ENCODE data around the gene RAD21L1.

Gene RAD21L1

GRCh38 chr20:1292620-1293019 is 66.8 kb downstream of the RAD21L1 start:
- no peaks in the 10 kb centered on the region for H3K4me1 ChIP-seq
- no peak overlapping the region for H3K4me2 ChIP-seq
- H3K4me3 ChIP-seq, result no peak overlapping the region
- H4K20me1 ChIP-seq, result no peaks in the 10 kb centered on the region
- H3K9ac ChIP-seq, result no peak overlapping the region
- no peak overlapping the region for H3K27ac ChIP-seq
- H3K36me3 ChIP-seq, result no peaks in the 10 kb centered on the region
- TF ChIP-seq Cebpa-rat (IDR thresholded peaks at IDR 0.05), result no peak
- H3K27me3 ChIP-seq, result no peaks in the 10 kb centered on the region
- no peaks in the 10 kb centered on the region for H3K9me3 ChIP-seq

DNA sequence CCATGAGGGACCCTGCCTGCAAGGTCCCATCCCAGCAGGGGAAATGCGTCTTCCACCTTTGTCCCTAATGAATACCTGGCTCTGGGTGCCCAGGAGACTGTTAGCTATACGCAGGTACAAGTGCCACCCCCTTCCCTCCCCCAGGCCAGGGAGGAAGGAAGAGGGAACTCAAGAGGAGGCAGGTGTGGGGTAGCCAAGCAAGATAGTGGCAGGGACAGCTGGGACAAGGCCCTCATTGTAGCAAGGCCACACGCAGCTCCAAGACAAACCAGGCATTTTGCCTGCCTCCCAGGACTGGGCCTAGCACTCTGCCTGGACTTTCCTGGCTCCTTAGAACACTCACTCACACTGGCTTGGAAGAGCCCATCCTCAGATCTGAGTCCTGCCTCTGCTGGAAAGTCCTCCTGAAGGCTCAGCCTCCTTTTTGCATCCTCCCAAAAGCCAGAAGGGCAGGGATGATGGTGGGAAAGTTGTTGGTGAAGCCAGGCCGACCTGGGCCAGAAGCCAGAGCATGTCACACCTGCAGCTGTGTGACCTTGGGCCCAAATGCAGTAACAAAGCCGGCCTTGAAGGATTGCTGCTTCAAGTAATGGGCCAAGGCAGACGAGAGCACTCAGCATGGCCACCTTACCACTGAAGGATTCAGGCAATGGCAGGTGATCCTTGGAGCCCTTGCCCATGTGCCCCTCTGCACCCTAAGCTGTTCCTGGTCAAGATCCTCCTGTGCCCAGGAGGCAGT is 68.0 kb downstream of the RAD21L1 start:
- Histone ChIP-seq H3K4me3 (no peak overlapping the region), H3K27ac (no peak overlapping the region), H3K4me1 (no peaks in the 10 kb centered on the region), H3K9ac (no peak overlapping the region), H3K4me2 (no peak overlapping the region), H3K36me3 (no peaks in the 10 kb centered on the region), H3K27me3 (no peaks in the 10 kb centered on the region), H4K20me1 (no peaks in the 10 kb centered on the region), H3K9me3 (no peaks in the 10 kb centered on the region)
- TF ChIP-seq Cebpa-rat (IDR thresholded peaks at IDR 0.05), result no peak

DNA sequence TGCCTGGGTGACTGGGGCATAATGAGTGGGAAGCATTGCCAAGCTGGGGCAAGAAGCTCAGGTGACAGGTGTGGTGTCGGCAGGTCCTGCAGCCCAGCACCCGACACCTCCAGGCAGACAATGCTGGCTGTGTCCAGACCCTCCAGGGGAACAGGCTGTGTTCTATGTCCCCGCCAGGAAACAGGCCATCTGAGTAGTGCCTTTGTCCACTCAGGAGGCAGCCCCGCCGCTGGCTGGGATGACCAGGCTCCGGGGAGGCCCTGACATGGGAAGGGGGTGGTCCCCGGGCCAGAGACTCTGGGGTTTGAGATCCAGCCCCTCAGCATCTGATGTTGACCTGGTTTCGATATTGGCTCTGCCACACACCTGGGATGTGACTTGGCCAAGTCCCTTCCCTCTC is 68.7 kb downstream of the RAD21L1 start:
- H3K36me3 ChIP-seq, result no peaks in the 10 kb centered on the region
- no peak overlapping the region for H3K9ac ChIP-seq
- no peak for TF ChIP-seq Cebpa-rat (IDR thresholded peaks at IDR 0.05)
- H3K4me1 ChIP-seq, result no peaks in the 10 kb centered on the region
- no peak overlapping the region for H3K4me3 ChIP-seq
- no peaks in the 10 kb centered on the region for H3K27me3 ChIP-seq
- no peaks in the 10 kb centered on the region for H3K9me3 ChIP-seq
- H4K20me1 ChIP-seq, result no peaks in the 10 kb centered on the region
- no peak overlapping the region for H3K27ac ChIP-seq
- H3K4me2 ChIP-seq, result no peak overlapping the region

DNA sequence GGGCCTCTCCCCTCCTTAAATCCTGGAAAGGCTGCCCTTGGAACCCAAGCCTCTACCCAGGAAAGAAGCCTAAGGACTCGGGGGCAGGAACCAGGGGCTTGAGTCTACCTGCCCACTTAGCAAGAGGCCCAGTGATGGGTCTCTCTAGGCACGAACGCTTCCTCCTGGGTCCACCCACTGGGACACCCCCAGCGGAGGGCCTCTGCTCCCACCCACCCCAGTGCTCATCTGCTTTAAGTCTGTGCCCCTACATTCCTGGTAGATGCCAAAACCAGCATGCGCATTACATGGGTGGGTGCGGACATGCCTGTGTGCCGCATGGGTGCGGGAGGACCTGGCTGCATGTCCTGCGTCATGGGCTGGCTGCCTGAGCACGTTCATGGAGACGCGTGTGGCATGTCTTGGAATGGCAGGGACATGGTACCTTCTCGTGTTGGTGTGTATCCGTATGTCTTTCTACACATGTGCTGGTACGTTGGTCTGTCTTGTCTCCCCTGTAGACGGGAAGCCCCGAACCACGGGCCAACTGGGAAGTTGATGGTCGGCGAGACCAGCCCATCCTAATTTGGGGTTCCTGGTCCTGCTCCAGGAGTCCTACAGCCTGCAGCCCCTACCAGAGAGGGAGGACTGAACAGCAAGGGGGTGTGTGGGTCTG is 69.6 kb downstream of the RAD21L1 start:
- peaks cover 2% of the 10 kb centered on the region for H3K4me1 ChIP-seq
- no peaks in the 10 kb centered on the region for H4K20me1 ChIP-seq
- no peaks in the 10 kb centered on the region for H3K36me3 ChIP-seq
- H3K27me3 ChIP-seq, result no peaks in the 10 kb centered on the region
- H3K9ac ChIP-seq, result no peak overlapping the region
- no peak overlapping the region for H3K4me3 ChIP-seq
- TF ChIP-seq Cebpa-rat (IDR thresholded peaks at IDR 0.05), result no peak
- no peaks in the 10 kb centered on the region for H3K9me3 ChIP-seq
- no peak overlapping the region for H3K4me2 ChIP-seq
- H3K27ac ChIP-seq, result no peak overlapping the region

DNA sequence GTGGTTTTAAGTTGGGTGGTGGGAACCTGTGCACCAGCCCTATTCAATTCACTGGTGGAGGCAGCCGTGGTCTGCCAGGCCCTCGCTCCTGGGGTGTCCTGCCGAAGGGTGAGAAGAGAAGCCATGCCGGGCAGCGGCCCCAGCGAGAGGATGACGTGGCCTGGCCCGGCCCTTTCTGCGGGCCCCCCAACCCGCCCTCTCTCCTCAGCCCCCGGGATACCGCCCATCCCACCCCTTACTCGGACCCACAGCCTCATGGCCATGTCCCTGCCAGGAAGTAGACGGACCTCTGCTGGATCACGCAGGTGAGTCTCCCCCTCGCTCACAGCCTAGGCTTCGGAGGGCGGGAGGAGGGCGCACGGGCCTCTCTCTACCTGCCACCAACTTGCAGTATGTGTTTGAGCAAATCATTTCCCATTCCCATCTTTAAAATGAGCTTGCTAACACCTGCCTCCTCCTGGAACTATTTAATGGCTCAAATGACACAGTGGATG is 70.3 kb downstream of the RAD21L1 start:
- Histone ChIP-seq H3K4me1 (peaks cover 10% of the 10 kb centered on the region), H3K27ac (no peak overlapping the region), H3K36me3 (no peaks in the 10 kb centered on the region), H3K4me3 (no peak overlapping the region), H3K9ac (no peak overlapping the region), H4K20me1 (no peaks in the 10 kb centered on the region), H3K9me3 (no peaks in the 10 kb centered on the region), H3K27me3 (no peaks in the 10 kb centered on the region), H3K4me2 (no peak overlapping the region)
- no peak for TF ChIP-seq Cebpa-rat (IDR thresholded peaks at IDR 0.05)

DNA sequence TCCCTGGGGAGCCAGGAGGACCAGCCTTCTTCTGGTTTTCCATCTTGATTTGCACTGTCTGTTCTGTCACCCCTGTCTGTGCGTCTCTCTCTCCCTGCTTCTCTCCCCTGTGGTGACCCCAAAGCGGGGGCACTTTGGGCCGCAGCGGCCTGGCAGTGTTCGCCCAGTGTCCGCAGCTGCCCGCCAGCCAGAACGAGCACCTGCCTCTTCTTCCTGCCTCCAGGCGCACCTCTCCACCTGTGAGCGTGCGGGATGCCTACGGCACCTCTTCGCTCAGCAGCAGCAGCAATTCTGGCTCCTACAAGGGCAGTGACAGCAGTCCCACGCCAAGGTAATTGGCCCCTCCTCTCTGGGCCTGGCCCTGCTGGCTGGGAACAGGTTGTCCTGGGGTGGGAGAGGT is 71.1 kb downstream of the RAD21L1 start:
- no peak overlapping the region for H3K27ac ChIP-seq
- TF ChIP-seq Cebpa-rat (IDR thresholded peaks at IDR 0.05), result no peak
- no peaks in the 10 kb centered on the region for H3K9me3 ChIP-seq
- H3K36me3 ChIP-seq, result no peaks in the 10 kb centered on the region
- no peak overlapping the region for H3K9ac ChIP-seq
- no peaks in the 10 kb centered on the region for H4K20me1 ChIP-seq
- peaks cover 11% of the 10 kb centered on the region for H3K4me1 ChIP-seq
- H3K27me3 ChIP-seq, result no peaks in the 10 kb centered on the region
- no peak overlapping the region for H3K4me3 ChIP-seq
- no peak overlapping the region for H3K4me2 ChIP-seq

DNA sequence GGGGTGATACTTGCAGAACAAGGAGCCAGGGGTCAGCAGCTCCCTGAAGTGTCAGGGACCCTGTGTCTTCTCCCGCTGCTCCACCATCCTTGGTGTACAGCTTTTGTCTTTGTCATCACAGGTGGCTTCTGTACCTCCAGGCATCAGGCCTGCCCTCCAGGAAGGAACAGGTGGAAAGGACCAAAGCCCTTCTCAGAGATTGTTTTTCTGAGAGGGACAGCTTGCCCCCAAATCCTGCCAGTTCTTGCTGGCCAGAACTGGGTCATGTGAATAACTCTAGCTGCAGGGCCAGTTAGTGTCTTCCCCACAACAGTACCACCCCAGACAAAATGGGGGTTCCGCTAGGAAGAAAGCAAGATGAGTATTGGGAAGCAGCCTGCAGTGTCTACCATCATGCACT is 71.6 kb downstream of the RAD21L1 start:
- Histone ChIP-seq H3K9me3 (no peaks in the 10 kb centered on the region), H3K4me1 (peaks cover 12% of the 10 kb centered on the region), H3K27ac (no peak overlapping the region), H3K27me3 (no peaks in the 10 kb centered on the region), H3K4me3 (no peak overlapping the region), H3K9ac (no peak overlapping the region), H3K36me3 (no peaks in the 10 kb centered on the region), H4K20me1 (no peaks in the 10 kb centered on the region), H3K4me2 (no peak overlapping the region)
- TF ChIP-seq Cebpa-rat (IDR thresholded peaks at IDR 0.05), result no peak

GRCh38 chr20:1298166-1298565 is 72.3 kb downstream of the RAD21L1 start:
- H3K9me3 ChIP-seq, result no peaks in the 10 kb centered on the region
- no peaks in the 10 kb centered on the region for H3K27me3 ChIP-seq
- no peak for TF ChIP-seq Cebpa-rat (IDR thresholded peaks at IDR 0.05)
- H3K27ac ChIP-seq, result no peak overlapping the region
- H3K4me1 ChIP-seq, result peaks cover 19% of the 10 kb centered on the region
- H3K4me2 ChIP-seq, result no peak overlapping the region
- H3K9ac ChIP-seq, result no peak overlapping the region
- no peaks in the 10 kb centered on the region for H4K20me1 ChIP-seq
- H3K36me3 ChIP-seq, result no peaks in the 10 kb centered on the region
- H3K4me3 ChIP-seq, result no peak overlapping the region

DNA sequence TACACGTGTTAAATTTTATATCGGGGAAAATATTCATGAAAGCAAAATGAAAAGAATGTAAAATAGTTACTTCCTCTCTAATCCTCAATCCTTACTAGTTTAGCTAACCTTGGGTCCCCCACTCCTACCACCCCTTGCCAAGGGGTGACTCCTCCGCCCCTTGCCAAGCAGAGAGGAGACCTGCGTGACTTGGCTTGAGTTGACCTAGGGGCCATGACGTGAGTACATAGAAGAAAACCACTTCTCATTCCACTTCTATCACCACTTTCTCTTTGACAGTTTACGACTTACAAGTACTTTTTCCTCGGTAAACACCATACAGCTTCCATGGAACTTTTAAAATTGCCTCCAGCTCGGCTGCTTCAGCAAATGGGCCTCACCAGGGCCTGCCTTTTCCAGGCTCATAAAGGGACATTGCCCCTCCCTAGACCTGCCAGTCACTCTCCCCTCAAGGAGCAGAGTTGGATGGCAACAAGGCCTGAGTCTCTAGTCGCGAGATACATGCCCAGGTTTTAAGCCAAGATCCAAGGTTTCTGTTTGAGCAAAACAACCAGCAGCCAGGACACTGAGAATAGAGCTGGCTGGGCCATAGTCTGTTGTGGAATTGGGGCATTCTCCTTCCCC is 73.2 kb downstream of the RAD21L1 start:
- no peaks in the 10 kb centered on the region for H3K36me3 ChIP-seq
- H3K9ac ChIP-seq, result no peak overlapping the region
- H3K4me1 ChIP-seq, result peaks cover 23% of the 10 kb centered on the region
- H3K27me3 ChIP-seq, result no peaks in the 10 kb centered on the region
- no peak overlapping the region for H3K27ac ChIP-seq
- no peak for TF ChIP-seq Cebpa-rat (IDR thresholded peaks at IDR 0.05)
- H4K20me1 ChIP-seq, result no peaks in the 10 kb centered on the region
- H3K9me3 ChIP-seq, result no peaks in the 10 kb centered on the region
- H3K4me2 ChIP-seq, result no peak overlapping the region
- H3K4me3 ChIP-seq, result no peak overlapping the region

GRCh38 chr20:1299522-1299921 is 73.7 kb downstream of the RAD21L1 start:
- Histone ChIP-seq H3K4me3 (no peak overlapping the region), H4K20me1 (no peaks in the 10 kb centered on the region), H3K36me3 (no peaks in the 10 kb centered on the region), H3K4me2 (no peak overlapping the region), H3K9me3 (no peaks in the 10 kb centered on the region), H3K27me3 (no peaks in the 10 kb centered on the region), H3K4me1 (peaks cover 23% of the 10 kb centered on the region), H3K27ac (no peak overlapping the region), H3K9ac (no peak overlapping the region)
- no peak for TF ChIP-seq Cebpa-rat (IDR thresholded peaks at IDR 0.05)

Measured in BLaER1 (cell line).